SJSA1 (cell line): Measurements from ENCODE around the gene BATF3. TPM values are rescaled to one million over a fixed set of nuclear protein-coding genes. Genes with fewer than 3 reads are reported as not detected.
"Not testable (repeated sequence)": the region's sequence is repeated elsewhere in the genome, so short reads cannot be mapped to it uniquely, and the experiment has no call there.

Experiments
- DNase-seq, 2 experiments: peaks; one replicate each; pipeline ENCODE4 v3.0.0-alpha.2; 2015 to 2020; ENCODE audit warnings: low spot score in 2 of 2, low read depth in 1 of 2
- H3K27ac ChIP-seq: fragments of 250-450 bp; sonication (Bioruptor Pico); 2 replicates; pipeline ENCODE4 v1.5.1; 2020; ENCODE audit warnings: mild to moderate bottlenecking, moderate library complexity
- H3K27me3 ChIP-seq: fragments of 250-450 bp; sonication (Bioruptor Pico); replicated peaks from 2 replicates; pipeline ENCODE4 v1.5.1; 2020; ENCODE audit warnings: mild to moderate bottlenecking, moderate library complexity
- H3K36me3 ChIP-seq: fragments of 250-450 bp; sonication (Bioruptor Pico); 2 replicates; pipeline ENCODE4 v1.5.1; 2020; ENCODE audit warnings: mild to moderate bottlenecking
- H3K4me1 ChIP-seq: fragments of 250-450 bp; sonication (Bioruptor Pico); replicated peaks from 2 replicates; pipeline ENCODE4 v1.6.1; 2021; ENCODE audit warnings: mild to moderate bottlenecking
- H3K4me3 ChIP-seq: fragments of 250-450 bp; sonication (Bioruptor Pico); 2 replicates; pipeline ENCODE4 v1.5.1; 2020; ENCODE audit warnings: mild to moderate bottlenecking
- H3K9me3 ChIP-seq: fragments of 250-450 bp; sonication (Bioruptor Pico); replicated peaks from 2 replicates; pipeline ENCODE4 v1.5.1; 2020; ENCODE audit warnings: mild to moderate bottlenecking
- total RNA-seq: library from RNA; depleted of rRNA; stranded (reverse); fragments of >200 nt; shearing (Covaris generic); gene quantifications from 2 replicates; pipeline ENCODE4 v1.2.3, GENCODE V29; 2014; rRNA removed

BATF3 gene, protein sequence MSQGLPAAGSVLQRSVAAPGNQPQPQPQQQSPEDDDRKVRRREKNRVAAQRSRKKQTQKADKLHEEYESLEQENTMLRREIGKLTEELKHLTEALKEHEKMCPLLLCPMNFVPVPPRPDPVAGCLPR
- total RNA-seq: 1.8 and 3.3 TPM in 2 replicates

DNA sequence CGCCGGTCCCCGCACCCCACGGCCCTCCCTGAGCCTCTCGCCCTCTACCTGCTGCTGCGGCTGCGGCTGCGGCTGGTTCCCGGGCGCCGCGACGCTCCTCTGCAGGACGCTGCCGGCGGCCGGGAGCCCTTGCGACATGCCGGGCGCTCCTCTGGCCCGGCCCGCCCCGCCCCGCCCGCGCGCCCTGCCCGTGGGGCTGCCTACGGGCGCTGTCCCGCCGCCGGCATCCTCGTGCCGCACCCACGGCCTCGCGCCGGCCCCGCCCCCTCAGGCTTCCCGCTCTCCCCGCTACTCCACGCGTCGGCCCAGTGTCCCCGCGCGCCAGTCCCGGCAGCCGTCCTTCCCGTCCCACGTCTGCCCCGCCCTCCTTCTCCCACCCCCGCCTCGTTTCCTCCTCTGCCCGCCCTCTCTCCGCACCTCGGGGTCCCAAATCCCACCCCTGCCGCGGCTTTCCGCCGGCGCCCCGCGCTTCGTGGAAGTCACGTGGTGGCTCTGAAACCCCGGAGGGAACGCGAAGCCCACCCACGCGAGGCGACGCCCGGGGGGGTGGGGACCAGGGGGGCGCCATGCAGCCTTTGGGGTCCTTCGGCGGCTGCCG lies at the start of gene BATF3:
TSS of gene BATF3 (minus strand) at position 216 of the 598 bp plus-strand sequence. CDS start at position 138, 78 bp downstream.
- Histone ChIP-seq H3K4me1 (peaks cover 21% of the 10 kb centered on the region), H3K36me3 (no peaks in the 10 kb centered on the region), H3K27me3 (peaks cover 24% of the 10 kb centered on the region), H3K9me3 (no peaks in the 10 kb centered on the region), H3K27ac (no peak within 1 kb of the TSS), H3K4me3 (peak within 1 kb of the TSS; percentile 43)
- DNase-seq: no peak

DNA sequence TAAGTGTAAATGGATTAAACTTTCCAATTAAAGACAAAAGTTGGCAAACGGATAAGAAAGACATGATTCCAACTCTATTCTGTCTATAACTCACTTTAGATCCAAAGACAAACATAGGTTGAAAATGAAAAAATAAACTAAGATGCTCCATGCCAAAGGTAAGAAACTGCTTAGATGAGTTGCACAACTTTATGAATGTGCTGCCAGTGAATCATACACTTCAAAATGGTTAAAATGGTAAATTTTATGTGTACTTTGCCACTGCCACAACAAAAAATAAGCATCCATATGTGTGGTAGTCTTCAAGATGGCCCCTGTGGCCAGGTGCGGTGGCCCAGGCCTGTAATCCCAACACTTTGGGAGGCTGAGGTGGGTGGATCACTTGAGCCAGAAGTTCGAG lies 46.9 kb upstream of the BATF3 start:
- Histone ChIP-seq H3K4me1 (peaks cover 14% of the 10 kb centered on the region), H3K9me3 (no peaks in the 10 kb centered on the region), H3K4me3 (no peak overlapping the region), H3K27me3 (no peaks in the 10 kb centered on the region), H3K36me3 (peaks cover 2% of the 10 kb centered on the region; the same call in 1 of the 2 replicates), H3K27ac (no peak overlapping the region)
- no peak for DNase-seq

DNA sequence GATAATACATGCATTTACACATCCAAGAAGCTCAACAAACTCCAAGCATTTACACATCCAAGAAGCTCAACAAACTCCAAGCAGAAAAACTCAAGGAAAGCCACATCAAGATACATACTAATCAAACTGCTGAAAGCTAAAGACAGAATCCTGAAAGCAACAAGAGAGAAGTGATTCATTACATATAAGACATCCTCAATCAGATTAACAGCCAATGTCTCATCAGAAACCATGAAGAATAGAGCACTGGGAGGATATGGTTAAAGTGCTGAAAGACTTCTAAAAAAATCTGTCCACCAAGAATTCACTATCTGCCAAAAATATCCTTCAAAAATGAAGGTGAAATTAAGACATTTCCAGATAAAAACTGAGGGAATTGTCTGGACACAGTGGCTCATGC lies 45.7 kb upstream of the BATF3 start:
- Histone ChIP-seq H3K9me3 (no peaks in the 10 kb centered on the region), H3K36me3 (peaks cover 8% of the 10 kb centered on the region), H3K4me3 (no peak overlapping the region), H3K27ac (no peak overlapping the region), H3K4me1 (peaks cover 14% of the 10 kb centered on the region), H3K27me3 (no peaks in the 10 kb centered on the region)
- no peak for DNase-seq

DNA sequence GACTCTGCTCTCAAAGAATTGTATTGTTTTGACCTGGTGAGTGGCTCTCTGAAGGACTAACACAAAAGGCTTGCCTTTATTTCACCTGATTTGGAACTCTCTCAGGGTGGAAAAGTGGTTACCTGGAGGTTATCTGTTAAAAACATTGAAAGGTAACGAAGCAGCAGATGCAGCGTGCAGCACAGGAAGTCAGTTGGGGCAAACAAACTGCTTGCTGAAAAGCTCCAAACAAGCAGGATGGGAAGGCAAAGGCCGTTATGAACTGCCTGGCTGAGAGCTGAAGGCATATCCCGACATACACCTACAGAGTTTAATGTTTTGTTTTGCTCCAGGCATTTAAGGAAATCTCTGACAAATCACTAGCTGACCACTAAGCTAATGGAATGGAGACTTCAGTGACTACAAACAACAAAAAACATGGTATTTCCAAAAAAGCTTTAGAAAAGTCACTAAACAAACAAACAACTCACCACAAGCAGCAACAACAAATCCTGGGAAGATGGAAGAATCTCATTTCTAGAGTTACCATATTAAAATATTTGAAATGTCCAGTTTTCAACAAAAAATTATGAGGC lies 44.3 kb upstream of the BATF3 start:
- H3K4me3 ChIP-seq: no peak overlapping the region
- no peaks in the 10 kb centered on the region for H3K9me3 ChIP-seq
- H3K27me3 ChIP-seq: no peaks in the 10 kb centered on the region
- H3K27ac ChIP-seq: no peak overlapping the region
- H3K4me1 ChIP-seq: peaks cover 10% of the 10 kb centered on the region
- H3K36me3 ChIP-seq: peaks cover 8% of the 10 kb centered on the region
- DNase-seq: peak in 1 of 2 experiments; percentile 34

DNA sequence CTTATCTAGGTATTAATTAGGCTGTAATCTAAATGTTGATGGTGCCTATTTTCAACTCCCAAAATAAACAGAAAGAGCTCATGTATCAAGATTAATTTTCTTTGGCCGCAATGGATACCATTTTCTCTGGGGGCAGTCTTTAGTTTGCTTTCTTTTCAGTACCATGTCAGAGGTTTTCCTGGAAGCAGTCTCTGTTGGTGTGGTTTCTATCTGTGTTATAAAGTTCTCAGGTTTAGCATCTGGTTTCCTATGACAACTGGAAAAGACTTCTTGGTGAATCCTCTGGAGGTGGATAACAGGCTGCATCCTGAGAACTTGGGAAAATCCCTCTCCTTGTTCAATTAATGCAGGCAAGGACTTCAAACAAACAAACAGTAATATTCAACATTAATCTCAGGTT lies 38.7 kb upstream of the BATF3 start:
- Histone ChIP-seq H3K27me3 (no peaks in the 10 kb centered on the region), H3K36me3 (peaks cover 17% of the 10 kb centered on the region), H3K9me3 (no peaks in the 10 kb centered on the region), H3K27ac (no peak overlapping the region), H3K4me3 (no peak overlapping the region), H3K4me1 (no peaks in the 10 kb centered on the region)
- DNase-seq: no peak

DNA sequence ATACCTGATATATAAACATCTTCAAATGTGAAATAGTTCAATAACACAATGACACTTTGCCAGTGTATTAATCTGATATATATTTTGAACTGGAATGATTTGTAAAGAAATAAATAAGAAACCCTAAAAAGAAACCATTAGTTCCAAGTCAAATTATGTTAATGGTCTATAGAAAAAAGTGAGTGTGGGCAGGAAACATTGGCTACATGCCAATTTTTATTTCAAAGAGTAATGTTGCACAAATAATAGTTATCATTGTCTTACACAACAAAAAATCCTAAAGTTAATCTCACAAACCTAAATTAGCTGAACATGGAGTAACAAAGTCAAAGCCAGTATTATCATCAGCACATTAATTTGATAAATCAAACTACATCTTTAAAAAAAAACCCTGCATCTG lies 37.9 kb upstream of the BATF3 start:
- no peak for DNase-seq
- Histone ChIP-seq H3K27me3 (no peaks in the 10 kb centered on the region), H3K4me1 (no peaks in the 10 kb centered on the region), H3K9me3 (no peaks in the 10 kb centered on the region), H3K4me3 (no peak overlapping the region), H3K36me3 (peaks cover 17% of the 10 kb centered on the region), H3K27ac (no peak overlapping the region)

DNA sequence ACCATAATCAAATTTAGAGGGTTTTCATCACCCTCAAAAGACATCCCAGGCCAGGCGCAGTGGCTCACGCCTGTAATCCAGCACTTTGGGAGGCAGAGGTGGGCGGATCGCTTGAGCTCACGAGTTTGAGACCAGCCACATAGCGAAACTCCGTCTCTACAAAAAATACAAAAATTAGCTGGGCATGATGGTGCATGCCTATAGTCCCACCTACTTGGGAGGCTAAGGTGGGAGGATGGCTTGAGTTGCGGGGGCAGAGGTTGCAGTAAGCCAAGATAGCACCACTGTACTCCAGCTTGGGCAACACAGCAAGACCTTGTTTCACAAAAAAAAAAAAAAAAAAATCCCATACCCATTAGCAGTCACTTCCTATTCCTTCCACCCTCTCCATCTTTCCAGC lies 33.5 kb upstream of the BATF3 start:
- Histone ChIP-seq H3K36me3 (peaks cover 8% of the 10 kb centered on the region; the same call in 1 of the 2 replicates), H3K27ac (no peak overlapping the region), H3K4me1 (peaks cover 2% of the 10 kb centered on the region), H3K4me3 (no peak overlapping the region), H3K9me3 (no peaks in the 10 kb centered on the region), H3K27me3 (no peaks in the 10 kb centered on the region)
- DNase-seq: no peak

DNA sequence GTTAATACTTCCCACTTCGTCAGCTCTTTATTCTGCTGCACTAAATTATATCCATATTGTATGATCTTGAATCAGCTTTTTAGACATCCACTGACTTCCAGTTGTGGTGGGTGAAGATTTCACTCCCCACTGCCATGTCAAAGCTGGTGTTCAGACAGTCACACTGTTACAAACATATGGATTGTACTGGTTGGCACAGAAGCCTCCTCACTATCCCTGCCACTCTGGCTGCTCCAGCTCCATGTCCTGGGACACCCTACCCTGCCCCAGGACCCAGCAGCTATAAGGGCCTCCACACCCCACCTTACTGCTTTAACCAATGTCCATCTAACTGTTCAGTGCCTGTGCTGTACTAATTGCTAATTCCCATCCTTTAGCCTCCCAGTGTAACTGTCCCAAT lies 32.0 kb upstream of the BATF3 start:
- no peak overlapping the region for H3K4me3 ChIP-seq
- H3K9me3 ChIP-seq: no peaks in the 10 kb centered on the region
- no peak overlapping the region for H3K27ac ChIP-seq
- no peak for DNase-seq
- no peaks in the 10 kb centered on the region for H3K27me3 ChIP-seq
- H3K36me3 ChIP-seq: peaks cover 8% of the 10 kb centered on the region; the same call in 1 of the 2 replicates
- H3K4me1 ChIP-seq: peaks cover 14% of the 10 kb centered on the region

DNA sequence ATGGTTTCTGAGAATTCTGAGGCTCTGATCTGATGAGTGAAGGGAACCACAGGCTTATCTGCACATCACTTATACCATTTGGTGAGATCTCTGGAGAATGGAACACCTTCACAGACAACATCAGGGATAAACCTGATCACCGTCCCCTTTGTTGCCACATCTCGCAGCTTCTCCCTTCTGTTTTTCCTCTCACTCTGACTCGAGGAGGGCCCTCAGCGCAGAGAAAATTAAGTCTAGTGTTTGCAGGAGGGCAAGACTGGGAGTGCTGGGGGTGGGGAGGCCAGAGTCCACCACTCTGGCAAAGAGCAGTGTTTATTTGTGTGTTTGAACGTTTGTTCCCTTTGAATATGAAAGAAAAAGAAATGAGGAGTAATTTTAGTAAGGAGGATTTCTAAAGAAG lies 29.0 kb upstream of the BATF3 start:
- no peaks in the 10 kb centered on the region for H3K27me3 ChIP-seq
- no peak overlapping the region for H3K27ac ChIP-seq
- H3K4me1 ChIP-seq: peaks cover 16% of the 10 kb centered on the region
- no peak overlapping the region for H3K4me3 ChIP-seq
- no peak for DNase-seq
- 0 out of 2 replicates have a peak, but pooled peaks cover 2% of the 10 kb centered on the region for H3K36me3 ChIP-seq
- no peaks in the 10 kb centered on the region for H3K9me3 ChIP-seq

DNA sequence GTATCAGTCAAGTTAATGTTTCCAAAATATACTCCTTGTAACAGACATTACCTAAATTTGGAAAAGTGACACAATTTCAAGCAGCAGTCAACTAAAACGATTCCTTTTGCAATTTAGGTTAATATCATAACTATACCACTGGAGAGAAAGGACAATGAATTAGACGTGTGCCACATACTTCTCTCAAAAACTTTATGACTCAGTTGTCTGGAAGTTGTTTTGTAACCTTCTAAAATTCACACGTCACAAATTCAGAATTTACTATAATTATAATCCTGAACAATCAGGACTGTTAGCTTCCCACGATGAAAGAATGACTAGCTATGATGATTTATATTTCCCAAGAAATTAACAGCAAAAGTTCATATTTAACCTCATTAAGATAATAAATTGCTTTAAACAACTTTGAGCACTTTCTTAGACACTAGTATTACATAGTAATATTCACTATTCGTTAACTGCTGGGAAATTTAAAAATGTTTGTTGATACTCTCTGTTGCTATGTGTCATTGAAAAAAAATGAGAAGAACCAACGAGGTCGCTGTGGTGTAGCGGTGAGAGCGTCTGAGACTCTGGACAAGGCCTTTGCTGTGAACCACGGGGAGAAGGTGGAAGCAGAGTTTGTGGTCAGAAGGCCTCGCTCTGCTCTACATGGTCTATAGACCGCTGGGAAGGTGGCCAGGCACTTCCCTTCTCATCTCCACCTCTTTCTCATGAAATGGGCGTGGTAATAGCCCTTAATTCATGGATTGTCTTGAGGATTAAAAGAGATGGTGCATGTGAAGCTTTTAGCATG lies 27.9 kb upstream of the BATF3 start:
- DNase-seq: peak; percentile 46 to 61
- Histone ChIP-seq H3K4me1 (peaks cover 18% of the 10 kb centered on the region), H3K27me3 (no peaks in the 10 kb centered on the region), H3K4me3 (no peak overlapping the region), H3K27ac (peak overlapping the region; percentile 62), H3K9me3 (no peaks in the 10 kb centered on the region), H3K36me3 (no peaks in the 10 kb centered on the region)

DNA sequence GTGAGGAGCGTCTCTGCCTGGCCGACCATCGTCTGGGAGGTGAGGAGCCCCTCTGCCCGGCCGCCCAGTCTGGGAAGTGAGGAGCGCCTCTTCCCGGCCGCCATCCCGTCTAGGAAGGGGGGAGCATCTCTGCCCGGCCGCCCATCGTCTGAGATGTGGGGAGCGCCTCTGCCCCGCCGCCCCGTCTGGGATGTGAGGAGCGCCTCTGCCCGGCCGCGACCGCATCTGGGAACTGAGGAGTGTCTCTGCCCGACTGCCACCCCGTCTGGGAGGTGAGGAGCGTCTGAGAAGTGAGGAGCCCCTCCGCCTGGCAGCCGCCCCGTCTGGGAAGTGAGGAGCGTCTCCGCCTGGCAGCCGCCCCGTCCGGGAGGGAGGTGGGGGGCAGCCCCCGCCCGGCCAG lies 25.0 kb upstream of the BATF3 start:
- H3K36me3 ChIP-seq, H3K27ac ChIP-seq, H3K4me3 ChIP-seq, DNase-seq, H3K27me3 ChIP-seq, H3K9me3 ChIP-seq: not testable (repeated sequence)
- peaks cover 33% of the 10 kb centered on the region for H3K4me1 ChIP-seq

DNA sequence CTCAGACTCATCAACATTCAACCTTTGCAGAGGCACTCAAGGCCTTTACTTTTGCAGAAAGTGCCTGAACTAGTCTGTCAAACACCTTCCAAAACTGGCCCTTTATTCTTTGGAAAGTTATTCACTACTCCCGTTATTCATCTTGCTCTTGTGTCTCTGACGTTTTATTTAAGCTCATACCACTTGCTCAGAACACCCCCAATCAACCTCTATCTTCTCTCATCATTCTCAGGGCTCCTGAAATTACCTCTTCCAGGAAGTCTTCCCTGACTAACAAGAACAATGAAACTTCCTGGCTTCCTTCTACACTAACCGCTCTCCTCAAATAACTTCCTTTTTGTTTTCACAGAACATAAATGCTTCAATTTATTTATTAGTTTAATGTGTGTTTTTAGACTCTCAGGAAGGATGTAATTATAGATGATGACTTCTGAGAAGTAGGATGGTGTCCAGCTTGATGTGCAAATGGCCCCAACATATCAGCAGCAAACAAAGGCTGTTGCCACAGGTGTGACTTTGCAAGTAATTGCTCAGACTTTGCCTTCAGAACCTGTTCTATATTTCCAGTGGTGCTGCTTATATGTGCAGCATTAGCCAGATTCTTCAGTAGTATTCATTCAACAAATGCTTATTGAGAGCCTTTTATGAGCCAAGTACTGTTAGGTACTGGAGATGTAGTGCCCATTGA lies 22.8 kb upstream of the BATF3 start:
- Histone ChIP-seq H3K9me3 (no peaks in the 10 kb centered on the region), H3K4me1 (peaks cover 36% of the 10 kb centered on the region), H3K36me3 (no peaks in the 10 kb centered on the region), H3K27me3 (no peaks in the 10 kb centered on the region), H3K27ac (no peak overlapping the region), H3K4me3 (no peak overlapping the region)
- no peak for DNase-seq

DNA sequence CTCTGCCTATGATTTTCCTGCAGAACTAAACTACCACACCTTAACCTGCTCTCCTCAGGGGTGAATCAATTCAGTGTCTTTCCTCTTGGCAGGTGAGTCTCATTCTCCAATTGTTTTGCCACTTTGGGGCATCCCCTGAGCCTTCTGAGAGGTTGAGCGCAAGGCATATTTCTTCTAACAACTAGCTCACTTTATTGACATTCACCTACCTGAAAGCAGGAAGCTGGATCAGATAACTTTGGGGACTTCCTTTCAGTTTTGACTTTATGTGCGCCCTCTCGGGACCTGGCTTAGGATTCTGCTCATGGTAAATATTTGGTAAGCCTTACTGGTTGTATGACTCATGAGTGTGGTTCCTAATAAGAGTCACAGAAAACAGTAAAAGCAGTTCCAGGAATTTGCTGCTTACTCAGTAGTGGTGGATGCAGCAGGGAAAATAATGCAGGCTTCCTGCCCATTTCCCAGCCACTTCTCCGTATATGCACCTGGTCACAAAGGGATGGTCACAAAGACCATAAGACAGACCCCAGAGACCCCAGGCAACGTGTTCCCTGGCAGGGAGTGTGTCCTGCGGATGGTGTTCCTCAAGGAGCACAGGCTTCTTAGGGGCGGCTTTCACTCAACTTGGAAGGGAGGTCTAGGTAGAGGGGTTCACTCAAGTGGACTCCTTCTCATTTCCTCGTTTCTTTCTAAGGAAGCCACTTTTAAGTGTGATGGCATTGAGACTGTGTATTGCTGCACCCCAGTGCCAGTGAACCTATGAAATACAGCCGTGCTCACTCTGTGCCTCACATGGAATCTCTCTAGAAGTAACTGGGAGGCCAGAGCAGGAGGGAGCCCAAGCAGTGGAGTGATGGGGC lies 22.0 kb upstream of the BATF3 start:
- no peak overlapping the region for H3K4me3 ChIP-seq
- no peak overlapping the region for H3K27ac ChIP-seq
- H3K36me3 ChIP-seq: no peaks in the 10 kb centered on the region
- DNase-seq: peak in 1 of 2 experiments; percentile 59
- H3K27me3 ChIP-seq: no peaks in the 10 kb centered on the region
- H3K9me3 ChIP-seq: no peaks in the 10 kb centered on the region
- H3K4me1 ChIP-seq: peaks cover 31% of the 10 kb centered on the region
